A673 (cell line): ENCODE measurements around the gene E2F1.

Experiments used
- CTCF ChIP-seq: fragments of 300-800, 200-600 bp; sonication (generic); conservative IDR thresholded peaks from 2 replicates; pipeline ENCODE4 v1.5.1; 2017; ENCODE audit warnings: low read depth, mild to moderate bottlenecking, antibody characterized with exemption, low read length, moderate library complexity, mixed read lengths
- EZH2 ChIP-seq: fragments of 200-600 bp; sonication (generic); IDR thresholded peaks from 2 replicates; pipeline ENCODE4 v1.6.1; 2017; ENCODE audit warnings: borderline replicate concordance, low read depth, mild to moderate bottlenecking, mixed read lengths, antibody characterized with exemption, low read length; ENCODE audit not compliant: poor library complexity, severe bottlenecking

GRCh38 chr20:33684533-33685327 lies 1.5 kb downstream of the E2F1 start:
- TF ChIP-seq EZH2 (no peak), CTCF (no peak)
